Gastrocnemius medialis (tissue), 4 donors: Measurements from ENCODE around the gene ZNF76.

ENCODE experiments used
- CTCF ChIP-seq, 5 experiments: fragments of 450-650 bp in 3 of 5; fragments of 200-600 bp in 2 of 5; sonication (generic) in 2 of 5; IDR thresholded peaks in 4 of 5; conservative IDR thresholded peaks in 1 of 5; 1 replicate in 4 of 5; 2 replicates in 1 of 5; pipeline ENCODE4 v1.5.1; 2016 to 2019; ENCODE audit warnings: antibody characterized with exemption in 5 of 5, mild to moderate bottlenecking in 3 of 5, moderate library complexity in 3 of 5
- POLR2A ChIP-seq, 2 donors: fragments of 450-650 bp; IDR thresholded peaks; one replicate each; pipeline ENCODE4 v1.6.1; 2017; ENCODE audit warnings: antibody characterized with exemption in 2 of 2, mild to moderate bottlenecking in 2 of 2, moderate library complexity in 2 of 2

GRCh38 chr6:35229304-35229703 lies 30.2 kb upstream of the ZNF76 start:
- TF ChIP-seq POLR2A (IDR thresholded peaks at IDR 0.05) (no peak), CTCF (IDR thresholded peaks at IDR 0.05 in 4 of 5, conservative IDR thresholded peaks at IDR 0.05 in 1 of 5) (no peak)
